Islet precursor cell (in vitro differentiated cells): Measurements from ENCODE around the gene SLIT3.

Experiments
- DNase-seq: peaks from one replicate; pipeline ENCODE4 v3.0.0-alpha.2; 2018

SLIT3 gene

DNA sequence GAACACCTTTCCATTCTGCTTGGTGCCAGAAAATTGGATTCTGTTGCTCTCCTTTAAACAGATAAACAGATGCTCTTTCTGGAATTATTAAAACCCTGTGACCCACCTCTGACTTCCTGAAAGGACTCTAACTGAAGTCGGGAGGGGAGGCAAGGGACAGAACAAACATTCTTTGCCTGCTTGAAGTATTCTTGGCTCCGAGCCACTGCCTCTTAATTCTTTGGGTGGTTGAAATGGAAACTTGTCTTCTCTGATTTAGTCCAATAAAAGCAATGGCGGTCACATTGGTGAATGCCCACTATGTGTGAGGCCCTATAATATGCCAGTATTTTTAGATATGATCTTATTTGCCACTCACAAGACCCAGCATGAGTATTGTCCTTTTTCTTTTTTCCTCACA lies 236.8 kb downstream of the SLIT3 start:
- DNase-seq, result no peak

DNA sequence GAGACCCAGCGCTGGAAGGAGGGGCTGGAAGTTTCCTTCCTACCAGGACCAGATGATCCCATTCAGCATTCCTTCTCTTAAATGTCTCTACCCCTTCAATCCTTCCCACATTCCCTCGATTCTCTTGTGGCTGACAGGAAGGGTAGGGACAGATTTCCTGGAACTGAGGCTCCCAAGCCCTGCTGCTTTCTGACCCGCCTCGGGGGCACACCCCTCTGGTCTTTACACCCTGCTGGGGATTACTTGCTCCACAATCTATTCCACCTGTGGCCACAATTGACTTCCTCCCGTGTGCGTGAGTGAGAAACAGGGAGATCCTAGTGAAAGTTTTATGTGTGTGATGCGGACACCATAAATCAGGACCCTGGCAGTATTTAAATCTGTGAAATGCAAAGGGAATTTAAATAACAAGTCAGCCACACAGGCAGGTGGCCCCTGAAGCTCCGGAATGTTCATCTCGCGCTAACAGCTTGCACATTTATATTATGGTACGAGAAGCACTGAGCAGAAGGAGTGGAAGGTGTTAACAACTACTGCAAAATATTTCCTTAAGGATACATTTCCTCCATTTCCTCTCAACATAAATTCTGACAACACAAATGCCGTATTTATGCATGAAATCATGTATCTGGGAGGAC lies 237.5 kb downstream of the SLIT3 start:
- DNase-seq, result no peak

DNA sequence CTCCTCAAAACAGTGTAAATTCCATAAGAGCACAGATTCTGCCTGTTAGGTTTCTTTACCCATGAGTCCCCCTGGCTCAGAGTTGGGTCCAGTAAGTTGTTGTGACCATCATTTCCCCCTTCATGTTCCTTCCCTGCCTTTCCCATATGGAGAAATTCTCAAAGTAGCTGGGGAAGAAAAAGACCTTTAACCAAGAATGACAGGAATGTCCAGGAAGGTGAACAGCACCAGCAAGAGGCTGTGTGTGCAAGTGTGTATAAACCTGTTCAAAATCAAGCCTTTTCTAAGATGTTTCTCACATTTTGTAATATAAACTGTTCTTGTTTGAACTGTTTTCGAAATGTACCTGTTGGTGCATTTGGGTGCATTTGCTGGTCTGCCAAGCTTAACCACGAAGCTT lies 238.2 kb downstream of the SLIT3 start:
- no peak for DNase-seq

- DNase-seq, result no peak
Measured at GRCh38 chr5:169054506-169054905, 246.4 kb downstream of the SLIT3 start.

DNA sequence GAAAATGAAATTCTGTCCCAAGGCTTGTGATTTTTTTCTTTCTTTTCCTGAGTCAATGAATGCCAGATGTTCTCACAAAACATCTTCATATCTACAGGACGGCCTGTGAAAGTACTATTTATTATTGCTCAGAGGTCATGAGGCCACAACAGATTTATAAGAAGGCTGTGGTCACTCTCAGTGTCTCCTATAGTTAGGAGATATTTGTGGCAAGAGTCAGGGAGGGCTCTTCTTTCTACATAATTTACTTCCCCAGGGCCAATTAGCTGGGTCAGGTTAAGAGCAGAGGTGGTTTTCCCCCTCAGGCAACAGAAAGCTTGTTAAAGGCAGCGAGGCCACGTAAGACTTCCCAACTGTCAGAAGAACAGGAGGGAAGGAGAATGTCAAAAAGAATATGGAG lies 248.7 kb downstream of the SLIT3 start:
- DNase-seq, result peak; percentile 90

GRCh38 chr5:169051351-169051750 lies 249.6 kb downstream of the SLIT3 start:
- no peak for DNase-seq

DNA sequence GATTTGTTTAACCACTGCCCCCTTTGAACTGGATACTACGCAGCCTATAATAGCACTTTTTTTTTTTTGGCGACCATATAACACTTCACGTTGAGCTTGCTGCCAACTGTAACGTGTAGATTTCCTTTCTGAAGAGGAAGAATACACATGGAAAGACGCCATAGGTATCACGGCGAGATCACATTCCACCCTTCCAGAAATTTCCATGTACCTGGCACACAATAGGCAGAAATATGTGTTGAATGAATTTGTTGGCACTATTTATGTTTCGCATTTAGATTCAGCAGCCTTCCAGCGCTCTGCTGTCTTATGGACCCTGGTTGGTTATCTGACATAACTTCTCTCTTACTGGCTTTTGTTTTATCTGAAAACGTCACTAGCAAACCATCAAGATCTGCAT lies 250.3 kb downstream of the SLIT3 start:
- no peak for DNase-seq

- no peak for DNase-seq
Measured at GRCh38 chr5:169050146-169050571, 250.8 kb downstream of the SLIT3 start.

- no peak for DNase-seq
Measured at GRCh38 chr5:169049712-169050111, 251.2 kb downstream of the SLIT3 start.

DNA sequence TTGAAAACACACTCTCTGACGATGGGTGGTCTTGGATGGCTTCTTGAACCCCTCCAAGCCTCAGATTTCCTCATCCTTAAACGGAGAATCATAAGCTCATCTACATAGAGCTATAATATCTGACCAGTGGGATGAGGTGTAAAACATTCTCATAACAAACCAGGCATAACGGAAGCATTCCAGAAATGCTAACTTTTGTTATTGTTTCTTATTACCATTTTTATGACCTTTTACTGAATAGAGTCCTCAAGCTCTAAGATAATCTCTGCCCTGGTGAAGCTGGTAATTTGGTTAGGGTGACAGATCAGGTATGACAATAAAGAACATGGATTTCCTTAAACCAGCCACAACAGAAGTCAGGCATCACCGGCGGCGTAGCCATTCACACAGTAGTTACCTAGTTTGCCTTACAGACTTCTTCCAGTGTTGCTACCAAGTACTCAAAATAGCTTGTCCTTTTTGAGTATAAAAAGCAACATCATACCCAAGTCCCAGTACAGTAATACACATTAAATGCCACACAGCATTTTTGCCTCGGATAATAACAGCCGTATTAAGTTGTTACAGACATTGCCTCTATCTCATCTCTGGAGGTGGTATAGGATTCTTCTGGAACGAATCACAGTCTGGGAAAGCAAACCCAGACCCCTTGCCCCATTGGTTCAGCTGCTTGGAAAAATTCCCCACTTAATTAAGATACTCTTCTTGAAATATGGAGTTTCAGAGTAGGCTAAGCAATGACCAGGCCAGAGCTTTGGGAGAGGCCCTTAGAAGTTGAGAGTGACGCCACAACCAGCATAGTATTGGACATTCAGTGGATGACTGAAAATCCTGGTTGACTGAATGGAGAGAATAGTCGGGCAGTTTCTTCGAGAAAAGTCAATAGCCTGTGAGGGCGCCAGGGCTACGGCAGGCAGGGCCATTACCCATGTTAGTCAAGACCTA lies 252.5 kb downstream of the SLIT3 start:
- no peak for DNase-seq

DNA sequence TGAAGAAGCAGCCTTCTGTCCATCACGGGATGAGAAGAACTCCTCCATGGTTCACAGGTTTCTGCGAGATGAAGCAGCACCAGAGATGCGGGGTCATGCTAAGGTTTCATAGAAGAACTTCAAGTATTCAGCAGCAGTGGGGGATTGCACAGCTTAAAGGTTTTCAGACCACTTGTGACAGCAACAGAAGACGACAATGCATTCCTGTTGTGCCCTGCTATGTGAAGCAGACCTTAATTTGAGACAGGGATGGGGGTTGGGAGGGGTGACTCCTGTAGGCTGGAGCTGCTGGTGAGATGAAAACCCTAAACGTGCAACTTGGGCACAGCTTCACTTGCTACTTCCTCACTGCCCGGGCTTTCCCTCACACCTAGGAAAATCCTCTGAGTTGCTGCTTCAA lies 256.0 kb downstream of the SLIT3 start:
- peak; percentile 70 for DNase-seq

DNA sequence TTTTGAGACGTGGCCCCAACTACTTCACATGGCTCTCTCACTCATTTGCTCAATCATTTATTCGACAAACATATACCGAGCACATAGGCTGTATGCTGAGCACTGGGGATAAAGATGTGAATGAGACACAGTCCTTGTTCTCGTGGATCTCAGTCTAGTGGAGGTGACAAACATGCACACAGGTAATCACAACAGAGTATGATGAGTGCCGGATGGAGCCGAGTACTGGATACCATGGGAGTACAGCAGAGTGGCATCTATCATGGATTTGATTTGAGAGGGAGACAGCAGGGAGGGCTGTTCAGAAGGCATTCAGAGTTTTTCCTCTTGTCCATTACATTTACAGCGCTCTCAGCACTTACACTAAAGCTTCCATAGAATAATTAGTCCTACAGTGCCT lies 259.8 kb downstream of the SLIT3 start:
- no peak for DNase-seq

DNA sequence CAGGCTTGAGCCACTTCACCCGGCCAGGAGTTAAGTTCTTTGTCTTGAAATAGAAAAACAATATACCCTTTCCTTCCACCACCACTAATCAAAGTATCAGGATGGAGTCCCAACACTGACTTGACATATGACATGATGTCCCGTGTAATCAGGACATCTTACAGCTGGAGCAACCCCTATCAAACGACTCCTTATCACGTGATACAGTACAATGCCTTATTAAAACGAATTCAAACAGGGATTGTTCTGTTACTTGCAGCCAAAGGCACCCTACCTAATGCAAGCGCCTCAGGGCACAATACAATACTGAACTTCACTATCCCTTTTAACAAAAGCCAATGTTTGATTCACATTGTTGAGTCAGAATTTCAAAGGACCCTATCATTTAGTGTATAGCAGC lies 261.3 kb downstream of the SLIT3 start:
- DNase-seq, result no peak

DNA sequence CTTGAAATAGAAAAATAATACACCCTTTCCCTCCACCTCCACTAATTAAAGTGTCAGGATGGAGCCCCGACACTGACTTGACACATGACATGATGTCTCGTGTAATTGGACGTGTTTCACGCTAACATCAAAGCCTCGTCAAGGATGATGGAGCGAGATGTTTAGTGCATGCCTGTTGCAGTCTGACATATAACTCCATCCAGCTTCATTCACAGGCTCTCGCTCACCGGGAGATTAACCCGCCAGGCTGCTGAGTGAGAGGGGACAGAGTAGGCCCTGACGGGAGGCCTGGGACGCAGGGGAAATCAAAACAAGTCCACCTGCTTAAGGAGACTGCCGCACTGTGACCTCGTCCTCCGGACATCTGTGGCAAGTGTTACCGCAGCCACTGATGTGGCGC lies 263.5 kb downstream of the SLIT3 start:
- DNase-seq, result no peak

DNA sequence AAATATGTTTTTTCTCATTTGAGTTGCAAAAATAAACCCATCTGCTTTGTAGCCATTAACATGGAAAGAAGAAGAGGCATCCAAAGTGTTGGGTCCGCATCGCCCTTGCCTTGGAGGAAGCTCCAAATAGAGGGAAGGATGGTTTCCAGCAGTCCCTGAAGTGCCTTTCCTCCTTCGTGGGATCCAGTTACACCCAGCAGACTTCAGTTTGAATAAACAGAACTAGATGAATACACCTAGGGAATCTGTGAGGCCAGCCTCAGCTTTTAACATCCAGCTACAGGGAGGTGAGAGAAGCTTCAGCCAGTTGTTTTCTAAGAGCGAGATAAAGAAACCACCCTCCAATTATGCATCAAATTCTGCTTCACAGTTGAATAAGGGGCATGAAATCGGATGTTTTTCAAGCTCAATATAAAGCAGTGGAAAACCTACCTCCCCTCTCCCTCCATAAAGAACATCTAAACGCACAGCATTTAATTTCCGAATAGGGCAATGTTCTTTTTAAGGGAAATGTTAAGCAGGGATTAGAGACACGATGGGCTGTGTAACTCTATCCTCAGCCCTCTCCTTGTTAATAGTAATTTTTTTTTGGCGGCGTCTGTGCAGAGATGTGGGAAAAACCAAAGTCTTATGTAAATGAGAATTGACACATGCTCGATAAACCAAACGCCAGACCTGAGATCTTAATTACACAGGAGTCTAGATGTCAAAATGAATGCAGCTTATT lies 264.7 kb downstream of the SLIT3 start:
- DNase-seq, result no peak

DNA sequence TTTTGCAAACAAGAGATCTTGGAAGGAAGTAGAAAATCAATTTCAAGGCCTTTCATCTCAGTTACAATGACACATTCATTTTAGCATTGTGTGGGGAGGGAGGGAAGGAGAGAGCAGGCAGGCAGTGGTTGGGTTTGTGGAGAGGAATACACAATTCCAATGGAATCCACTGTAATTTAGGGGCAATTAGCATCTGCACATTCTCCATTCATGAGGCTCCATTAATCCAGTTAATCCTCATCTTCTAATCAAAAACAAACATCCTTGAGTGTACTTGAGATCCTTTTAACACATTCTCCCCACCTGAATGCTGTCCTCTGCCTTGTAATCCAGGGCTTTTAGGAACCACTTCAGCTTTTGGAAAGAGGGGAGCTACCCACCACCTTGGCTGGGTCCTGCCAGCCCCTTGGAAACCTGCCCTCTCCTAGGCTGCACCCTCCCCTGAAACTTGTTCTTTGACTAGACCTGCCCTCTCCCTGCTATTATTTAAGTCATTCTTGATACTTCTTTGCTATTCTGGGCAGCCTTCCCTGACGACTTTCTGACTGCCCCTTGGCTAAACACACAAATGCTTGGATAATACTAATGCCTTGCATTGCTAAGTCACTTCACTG lies 271.2 kb downstream of the SLIT3 start:
- DNase-seq, result no peak

DNA sequence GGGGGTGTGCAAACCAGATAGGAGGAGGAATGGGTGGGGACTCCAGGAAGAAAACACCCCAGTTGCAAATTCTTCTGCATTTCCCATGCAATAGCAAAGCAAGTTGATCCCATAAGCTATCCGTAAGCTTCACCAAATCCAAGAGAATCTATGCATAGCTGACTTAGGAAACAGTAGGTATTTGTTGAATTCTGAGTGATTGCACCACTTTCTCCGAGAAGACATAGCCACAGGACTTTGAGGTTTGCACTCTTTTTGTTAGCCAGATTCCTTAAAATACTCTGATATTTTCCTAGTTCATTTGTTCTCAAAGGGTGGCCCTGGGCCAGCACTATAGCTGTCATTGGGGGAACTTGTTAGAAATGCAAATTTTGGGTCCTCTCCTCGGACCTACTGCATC lies 271.9 kb downstream of the SLIT3 start:
- DNase-seq, result no peak

DNA sequence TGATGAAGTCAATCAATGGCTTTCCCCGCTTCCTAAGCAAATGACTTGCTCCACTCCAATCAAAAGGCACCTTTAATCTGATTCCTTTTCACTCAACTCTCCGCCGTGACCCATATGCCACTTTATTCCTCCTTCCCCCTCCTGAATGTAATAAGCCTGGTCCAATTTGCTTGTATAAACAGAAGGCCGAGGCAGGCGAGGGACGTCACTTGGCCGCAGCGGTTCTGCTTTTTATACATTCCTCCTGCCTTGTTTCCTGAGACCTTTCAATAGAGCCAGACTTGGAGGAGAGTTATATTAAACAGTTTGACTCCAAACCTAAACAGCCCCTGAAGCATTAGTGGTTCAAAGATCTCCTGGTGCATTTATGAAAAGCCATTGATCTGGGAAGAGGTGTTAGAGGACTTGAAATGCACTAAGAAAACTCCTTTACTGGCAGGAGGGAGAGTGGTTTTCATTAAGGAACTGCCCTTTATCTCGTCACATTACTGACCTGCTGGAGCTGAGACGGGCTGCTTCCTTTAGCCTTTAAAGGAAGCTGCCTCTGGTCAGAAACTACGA lies 273.4 kb downstream of the SLIT3 start:
- no peak for DNase-seq

DNA sequence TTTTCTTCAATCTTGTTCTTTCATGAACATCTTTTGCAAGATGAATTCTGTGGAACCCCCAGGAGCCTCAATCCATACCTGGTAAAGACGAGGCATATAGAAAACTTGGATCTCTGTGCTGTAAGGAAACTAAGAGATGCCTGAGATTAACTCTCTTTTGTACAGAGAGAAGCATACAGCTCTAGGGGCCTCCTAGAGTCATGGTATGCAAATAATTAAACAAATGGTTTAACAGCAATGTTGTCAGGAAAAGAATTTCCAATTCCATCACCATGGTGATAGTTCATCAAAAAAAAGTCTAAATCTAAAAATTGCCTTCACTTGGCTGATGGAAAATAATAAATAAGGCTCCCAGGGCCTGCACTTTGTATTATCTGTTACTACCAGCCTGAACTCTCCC lies 275.4 kb downstream of the SLIT3 start:
- DNase-seq, result no peak

DNA sequence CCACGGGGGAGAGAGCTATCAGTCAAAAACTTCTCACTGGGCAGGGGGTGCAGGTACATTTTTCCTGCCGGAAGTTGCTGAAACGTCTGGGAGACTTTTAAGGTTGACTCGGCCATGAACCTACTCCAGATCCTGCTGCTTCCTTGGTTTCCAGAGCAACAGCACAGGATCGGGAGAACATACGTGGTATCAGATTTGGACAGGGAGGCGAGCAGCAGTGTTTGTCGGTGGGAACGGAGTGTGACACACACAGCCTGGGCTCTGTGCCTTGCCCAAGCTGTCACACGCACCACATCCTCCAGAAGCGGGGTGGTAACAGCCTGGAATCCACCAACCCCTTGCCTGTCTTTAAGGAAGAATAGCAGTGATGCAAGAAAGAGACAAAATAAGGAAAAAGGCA lies 276.5 kb downstream of the SLIT3 start:
- DNase-seq, result no peak

- DNase-seq, result no peak
Measured at GRCh38 chr5:169022718-169023117, 278.2 kb downstream of the SLIT3 start.

DNA sequence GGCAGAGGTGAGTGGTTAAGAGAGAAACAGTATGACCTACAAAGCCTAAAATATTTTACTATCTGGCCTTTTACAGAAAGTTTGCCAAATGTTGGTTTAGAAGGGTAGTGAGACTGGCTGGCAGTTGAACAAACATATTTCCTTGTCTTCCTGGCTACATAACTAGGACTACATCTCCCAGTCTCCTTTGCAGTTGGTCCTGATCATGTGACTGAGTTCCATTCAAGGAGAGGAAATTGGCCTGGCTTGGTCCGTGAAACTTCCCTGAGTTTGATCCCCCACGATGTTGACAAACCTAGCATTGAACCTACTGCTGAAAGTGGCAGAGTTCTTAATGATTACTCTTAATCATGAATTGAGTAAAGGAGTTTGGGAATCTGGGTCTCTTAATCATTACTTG lies 280.8 kb downstream of the SLIT3 start:
- no peak for DNase-seq

- no peak for DNase-seq
Measured at GRCh38 chr5:169018925-169019324, 282.0 kb downstream of the SLIT3 start.
